ENCODE data around the gene GPC5.

The GPC5 gene

GRCh38 chr13:91529739-91530482, 131.5 kb downstream of the GPC5 start:
- H3K9me3 ChIP-seq (ENCODE audit: control insufficient read depth, low read length): no peaks in the 10 kb centered on the region
- H3K36me3 ChIP-seq (ENCODE audit: control insufficient read depth, insufficient read depth, low read length): no peaks in the 10 kb centered on the region
- no peaks in the 10 kb centered on the region for H3K27me3 ChIP-seq (ENCODE audit: control insufficient read depth, insufficient read depth, low read length)
- H3K4me3 ChIP-seq (ENCODE audit: low read length): no peak overlapping the region
- H3K4me1 ChIP-seq (ENCODE audit: control insufficient read depth, insufficient read depth, low read length): no peaks in the 10 kb centered on the region
- no peak overlapping the region for H3K9ac ChIP-seq (ENCODE audit: low read length)

- H3K4me3 ChIP-seq (ENCODE audit: low read length): no peak overlapping the region
- no peaks in the 10 kb centered on the region for H3K36me3 ChIP-seq (ENCODE audit: control insufficient read depth, insufficient read depth, low read length)
- H3K27me3 ChIP-seq (ENCODE audit: control insufficient read depth, insufficient read depth, low read length): no peaks in the 10 kb centered on the region
- no peak overlapping the region for H3K9ac ChIP-seq (ENCODE audit: low read length)
- H3K9me3 ChIP-seq (ENCODE audit: control insufficient read depth, low read length): no peaks in the 10 kb centered on the region
- no peaks in the 10 kb centered on the region for H3K4me1 ChIP-seq (ENCODE audit: control insufficient read depth, insufficient read depth, low read length)
Observed at GRCh38 chr13:91531646-91532045, 133.2 kb downstream of the GPC5 start.

- Histone ChIP-seq H3K27me3 (ENCODE audit: control insufficient read depth, insufficient read depth, low read length) (no peaks in the 10 kb centered on the region), H3K36me3 (ENCODE audit: control insufficient read depth, insufficient read depth, low read length) (no peaks in the 10 kb centered on the region), H3K9me3 (ENCODE audit: control insufficient read depth, low read length) (no peaks in the 10 kb centered on the region), H3K4me1 (ENCODE audit: control insufficient read depth, insufficient read depth, low read length) (no peaks in the 10 kb centered on the region), H3K9ac (ENCODE audit: low read length) (no peak overlapping the region), H3K4me3 (ENCODE audit: low read length) (no peak overlapping the region)
Observed at GRCh38 chr13:91533354-91533753, 134.9 kb downstream of the GPC5 start.

- Histone ChIP-seq H3K36me3 (ENCODE audit: control insufficient read depth, insufficient read depth, low read length) (no peaks in the 10 kb centered on the region), H3K9ac (ENCODE audit: low read length) (no peak overlapping the region), H3K4me1 (ENCODE audit: control insufficient read depth, insufficient read depth, low read length) (no peaks in the 10 kb centered on the region), H3K4me3 (ENCODE audit: low read length) (no peak overlapping the region), H3K27me3 (ENCODE audit: control insufficient read depth, insufficient read depth, low read length) (no peaks in the 10 kb centered on the region), H3K9me3 (ENCODE audit: control insufficient read depth, low read length) (no peaks in the 10 kb centered on the region)
Observed at GRCh38 chr13:91534996-91535395, 136.6 kb downstream of the GPC5 start.

- H3K9me3 ChIP-seq (ENCODE audit: control insufficient read depth, low read length): no peaks in the 10 kb centered on the region
- H3K9ac ChIP-seq (ENCODE audit: low read length): no peak overlapping the region
- no peaks in the 10 kb centered on the region for H3K4me1 ChIP-seq (ENCODE audit: control insufficient read depth, insufficient read depth, low read length)
- H3K4me3 ChIP-seq (ENCODE audit: low read length): no peak overlapping the region
- H3K36me3 ChIP-seq (ENCODE audit: control insufficient read depth, insufficient read depth, low read length): no peaks in the 10 kb centered on the region
- no peaks in the 10 kb centered on the region for H3K27me3 ChIP-seq (ENCODE audit: control insufficient read depth, insufficient read depth, low read length)
Observed at GRCh38 chr13:91537376-91537775, 139.0 kb downstream of the GPC5 start.

GRCh38 chr13:91539286-91540157, 141.1 kb downstream of the GPC5 start:
- H3K36me3 ChIP-seq (ENCODE audit: control insufficient read depth, insufficient read depth, low read length): no peaks in the 10 kb centered on the region
- no peak overlapping the region for H3K4me3 ChIP-seq (ENCODE audit: low read length)
- H3K4me1 ChIP-seq (ENCODE audit: control insufficient read depth, insufficient read depth, low read length): no peaks in the 10 kb centered on the region
- H3K9ac ChIP-seq (ENCODE audit: low read length): no peak overlapping the region
- no peaks in the 10 kb centered on the region for H3K9me3 ChIP-seq (ENCODE audit: control insufficient read depth, low read length)
- no peaks in the 10 kb centered on the region for H3K27me3 ChIP-seq (ENCODE audit: control insufficient read depth, insufficient read depth, low read length)

GRCh38 chr13:91540158-91540736, 141.8 kb downstream of the GPC5 start:
- no peaks in the 10 kb centered on the region for H3K36me3 ChIP-seq (ENCODE audit: control insufficient read depth, insufficient read depth, low read length)
- no peaks in the 10 kb centered on the region for H3K4me1 ChIP-seq (ENCODE audit: control insufficient read depth, insufficient read depth, low read length)
- no peaks in the 10 kb centered on the region for H3K9me3 ChIP-seq (ENCODE audit: control insufficient read depth, low read length)
- H3K4me3 ChIP-seq (ENCODE audit: low read length): no peak overlapping the region
- no peaks in the 10 kb centered on the region for H3K27me3 ChIP-seq (ENCODE audit: control insufficient read depth, insufficient read depth, low read length)
- H3K9ac ChIP-seq (ENCODE audit: low read length): no peak overlapping the region

GRCh38 chr13:91544723-91545122, 146.3 kb downstream of the GPC5 start:
- Histone ChIP-seq H3K4me1 (ENCODE audit: control insufficient read depth, insufficient read depth, low read length) (no peaks in the 10 kb centered on the region), H3K36me3 (ENCODE audit: control insufficient read depth, insufficient read depth, low read length) (no peaks in the 10 kb centered on the region), H3K27me3 (ENCODE audit: control insufficient read depth, insufficient read depth, low read length) (no peaks in the 10 kb centered on the region), H3K4me3 (ENCODE audit: low read length) (no peak overlapping the region), H3K9ac (ENCODE audit: low read length) (no peak overlapping the region), H3K9me3 (ENCODE audit: control insufficient read depth, low read length) (no peaks in the 10 kb centered on the region)

GRCh38 chr13:91546900-91547299, 148.5 kb downstream of the GPC5 start:
- Histone ChIP-seq H3K27me3 (ENCODE audit: control insufficient read depth, insufficient read depth, low read length) (no peaks in the 10 kb centered on the region), H3K36me3 (ENCODE audit: control insufficient read depth, insufficient read depth, low read length) (no peaks in the 10 kb centered on the region), H3K9me3 (ENCODE audit: control insufficient read depth, low read length) (no peaks in the 10 kb centered on the region), H3K9ac (ENCODE audit: low read length) (no peak overlapping the region), H3K4me1 (ENCODE audit: control insufficient read depth, insufficient read depth, low read length) (no peaks in the 10 kb centered on the region), H3K4me3 (ENCODE audit: low read length) (no peak overlapping the region)

GRCh38 chr13:91553584-91553983, 155.2 kb downstream of the GPC5 start:
- H3K4me3 ChIP-seq (ENCODE audit: low read length): no peak overlapping the region
- H3K36me3 ChIP-seq (ENCODE audit: control insufficient read depth, insufficient read depth, low read length): no peaks in the 10 kb centered on the region
- no peaks in the 10 kb centered on the region for H3K9me3 ChIP-seq (ENCODE audit: control insufficient read depth, low read length)
- H3K27me3 ChIP-seq (ENCODE audit: control insufficient read depth, insufficient read depth, low read length): no peaks in the 10 kb centered on the region
- no peaks in the 10 kb centered on the region for H3K4me1 ChIP-seq (ENCODE audit: control insufficient read depth, insufficient read depth, low read length)
- H3K9ac ChIP-seq (ENCODE audit: low read length): no peak overlapping the region

- no peaks in the 10 kb centered on the region for H3K36me3 ChIP-seq (ENCODE audit: control insufficient read depth, insufficient read depth, low read length)
- no peak overlapping the region for H3K4me3 ChIP-seq (ENCODE audit: low read length)
- no peaks in the 10 kb centered on the region for H3K9me3 ChIP-seq (ENCODE audit: control insufficient read depth, low read length)
- no peaks in the 10 kb centered on the region for H3K27me3 ChIP-seq (ENCODE audit: control insufficient read depth, insufficient read depth, low read length)
- no peak overlapping the region for H3K9ac ChIP-seq (ENCODE audit: low read length)
- no peaks in the 10 kb centered on the region for H3K4me1 ChIP-seq (ENCODE audit: control insufficient read depth, insufficient read depth, low read length)
Observed at GRCh38 chr13:91554101-91554500, 155.7 kb downstream of the GPC5 start.
